OCI-LY3 (cell line): ENCODE data around the gene CREB3L2.
"Not testable (repeated sequence)": the region's sequence is repeated elsewhere in the genome, so short reads cannot be mapped to it uniquely, and the experiment has no call there.

ENCODE experiments used
- H2AFZ ChIP-seq: fragments of 200-600, 300-600 bp; shearing (Covaris generic); 2 replicates; pipeline ENCODE4 v1.6.0; 2014; ENCODE audit warnings: antibody characterized with exemption, low read depth, low read length
- H3K27ac ChIP-seq: fragments of 200-600, 300-600 bp; sonication (generic); 2 replicates; pipeline ENCODE4 v1.5.1; 2014; ENCODE audit warnings: mild to moderate bottlenecking, low read length, moderate library complexity, mixed read lengths
- H3K27me3 ChIP-seq: fragments of 200-600, 300-600 bp; sonication (generic); 2 replicates; pipeline ENCODE4 v1.6.1; 2014; ENCODE audit warnings: low read depth, low read length, mixed read lengths
- H3K36me3 ChIP-seq: fragments of 200-600, 300-600 bp; sonication (generic); replicated peaks from 2 replicates; pipeline ENCODE3; 2014; ENCODE audit warnings: low read depth, low read length, mixed read lengths
- H3K4me1 ChIP-seq: fragments of 300-600, 200-600 bp; sonication (generic); 2 replicates; pipeline ENCODE4 v1.6.1; 2014; ENCODE audit warnings: low read length, mixed read lengths
- H3K4me2 ChIP-seq: fragments of 200-600, 300-600 bp; sonication (generic); 2 replicates; pipeline ENCODE4 v1.6.1; 2014; ENCODE audit warnings: low read length, mixed read lengths
- H3K4me3 ChIP-seq: fragments of 300-600, 200-600 bp; sonication (generic); 2 replicates; pipeline ENCODE4 v1.5.1; 2014; ENCODE audit warnings: antibody characterized with exemption, mild to moderate bottlenecking, low read length, moderate library complexity
- H3K79me2 ChIP-seq: fragments of 300-600, 200-600 bp; shearing (Covaris generic); 2 replicates; pipeline ENCODE4 v1.6.1; 2014; ENCODE audit warnings: mild to moderate bottlenecking, low read length, mixed read lengths
- H3K9ac ChIP-seq: fragments of 300-600, 200-600 bp; shearing (Covaris generic); 2 replicates; pipeline ENCODE4 v1.6.0; 2014; ENCODE audit warnings: mild to moderate bottlenecking, low read length, moderate library complexity
- H3K9me3 ChIP-seq: fragments of 200-600, 300-600 bp; shearing (Covaris generic); 2 replicates; pipeline ENCODE4 v1.6.1; 2014; ENCODE audit warnings: low read length, mixed read lengths; ENCODE audit not compliant: insufficient read depth
- H4K20me1 ChIP-seq: fragments of 200-600, 300-600 bp; sonication (generic); 2 replicates; pipeline ENCODE4 v1.6.1; 2016; ENCODE audit warnings: low read length, mixed read lengths; ENCODE audit not compliant: insufficient read depth
- EZH2phosphoT487 ChIP-seq: fragments of 200-600 bp; shearing (Covaris generic); IDR thresholded peaks from 2 replicates; pipeline ENCODE4 v1.6.1; 2018; ENCODE audit warnings: antibody characterized with exemption, mixed run types, low read depth
- TF ChIP-seq, protein P1 (sequence below): fragments of 200-600, 300-600 bp; sonication (generic); IDR thresholded peaks from 2 replicates; pipeline ENCODE4 v1.5.1; 2014; ENCODE audit warnings: antibody characterized with exemption, low read length, low read depth

Gene CREB3L2

DNA sequence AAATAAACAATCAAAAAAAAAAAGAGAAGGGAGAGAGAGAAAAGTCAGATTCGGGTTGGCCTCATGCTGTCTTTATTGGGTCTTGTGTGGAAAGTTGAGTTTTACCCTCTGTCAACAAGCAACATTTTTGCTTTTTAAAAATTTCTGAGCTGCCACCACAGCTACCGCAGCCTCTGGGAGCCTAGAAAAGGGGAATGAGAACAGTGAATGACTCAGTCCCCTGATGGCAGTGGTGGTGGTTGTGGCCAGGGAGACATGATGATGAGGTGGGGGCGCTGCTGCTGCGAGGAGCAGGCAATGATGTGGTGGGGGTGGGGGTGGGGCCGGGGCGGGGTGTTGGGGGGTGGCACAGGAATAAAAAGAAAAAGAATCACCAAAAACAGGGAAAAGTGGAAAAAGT, 20.0 kb upstream of the CREB3L2 start:
- TF ChIP-seq, protein P1, sequence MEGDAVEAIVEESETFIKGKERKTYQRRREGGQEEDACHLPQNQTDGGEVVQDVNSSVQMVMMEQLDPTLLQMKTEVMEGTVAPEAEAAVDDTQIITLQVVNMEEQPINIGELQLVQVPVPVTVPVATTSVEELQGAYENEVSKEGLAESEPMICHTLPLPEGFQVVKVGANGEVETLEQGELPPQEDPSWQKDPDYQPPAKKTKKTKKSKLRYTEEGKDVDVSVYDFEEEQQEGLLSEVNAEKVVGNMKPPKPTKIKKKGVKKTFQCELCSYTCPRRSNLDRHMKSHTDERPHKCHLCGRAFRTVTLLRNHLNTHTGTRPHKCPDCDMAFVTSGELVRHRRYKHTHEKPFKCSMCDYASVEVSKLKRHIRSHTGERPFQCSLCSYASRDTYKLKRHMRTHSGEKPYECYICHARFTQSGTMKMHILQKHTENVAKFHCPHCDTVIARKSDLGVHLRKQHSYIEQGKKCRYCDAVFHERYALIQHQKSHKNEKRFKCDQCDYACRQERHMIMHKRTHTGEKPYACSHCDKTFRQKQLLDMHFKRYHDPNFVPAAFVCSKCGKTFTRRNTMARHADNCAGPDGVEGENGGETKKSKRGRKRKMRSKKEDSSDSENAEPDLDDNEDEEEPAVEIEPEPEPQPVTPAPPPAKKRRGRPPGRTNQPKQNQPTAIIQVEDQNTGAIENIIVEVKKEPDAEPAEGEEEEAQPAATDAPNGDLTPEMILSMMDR = no peak
- no peak for TF ChIP-seq EZH2phosphoT487
- no peak overlapping the region for H3K9ac ChIP-seq
- no peak overlapping the region for H3K27ac ChIP-seq
- H3K4me2 ChIP-seq = no peak overlapping the region
- H2AFZ ChIP-seq = no peak overlapping the region
- no peaks in the 10 kb centered on the region for H3K79me2 ChIP-seq
- no peaks in the 10 kb centered on the region for H4K20me1 ChIP-seq
- no peak overlapping the region for H3K4me3 ChIP-seq
- peaks cover 12% of the 10 kb centered on the region for H3K4me1 ChIP-seq
- no peaks in the 10 kb centered on the region; the same call in 1 of the 2 replicates for H3K9me3 ChIP-seq
- peaks cover 10% of the 10 kb centered on the region for H3K36me3 ChIP-seq
- H3K27me3 ChIP-seq = no peaks in the 10 kb centered on the region

DNA sequence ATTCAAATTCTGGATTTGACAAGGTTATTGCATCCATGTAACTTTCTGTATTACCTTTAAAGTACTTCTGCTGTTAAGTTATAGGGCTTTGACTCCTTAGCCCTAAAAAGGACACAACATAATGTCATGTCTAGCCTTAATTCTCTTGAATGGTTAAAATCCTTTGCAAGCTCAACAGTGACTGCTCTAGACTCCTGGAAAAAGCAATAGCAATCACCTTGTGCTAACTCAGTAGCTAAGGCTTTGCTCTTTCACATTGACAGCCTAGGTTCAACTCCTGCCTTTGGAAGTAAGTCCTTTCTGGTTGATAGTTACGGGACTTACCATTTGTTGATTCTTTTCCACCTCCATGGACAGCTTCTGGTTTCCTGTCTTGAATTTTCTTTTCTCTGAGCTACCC, 16.1 kb upstream of the CREB3L2 start:
- H3K27ac ChIP-seq = no peak overlapping the region
- H3K9me3 ChIP-seq = no peaks in the 10 kb centered on the region
- H3K79me2 ChIP-seq = no peaks in the 10 kb centered on the region
- H3K4me1 ChIP-seq = no peaks in the 10 kb centered on the region
- no peaks in the 10 kb centered on the region for H3K36me3 ChIP-seq
- no peak overlapping the region for H2AFZ ChIP-seq
- no peaks in the 10 kb centered on the region for H4K20me1 ChIP-seq
- no peak overlapping the region for H3K4me2 ChIP-seq
- no peak overlapping the region for H3K4me3 ChIP-seq
- no peaks in the 10 kb centered on the region for H3K27me3 ChIP-seq
- no peak for TF ChIP-seq EZH2phosphoT487
- TF ChIP-seq, protein P1 = no peak
- no peak overlapping the region for H3K9ac ChIP-seq

DNA sequence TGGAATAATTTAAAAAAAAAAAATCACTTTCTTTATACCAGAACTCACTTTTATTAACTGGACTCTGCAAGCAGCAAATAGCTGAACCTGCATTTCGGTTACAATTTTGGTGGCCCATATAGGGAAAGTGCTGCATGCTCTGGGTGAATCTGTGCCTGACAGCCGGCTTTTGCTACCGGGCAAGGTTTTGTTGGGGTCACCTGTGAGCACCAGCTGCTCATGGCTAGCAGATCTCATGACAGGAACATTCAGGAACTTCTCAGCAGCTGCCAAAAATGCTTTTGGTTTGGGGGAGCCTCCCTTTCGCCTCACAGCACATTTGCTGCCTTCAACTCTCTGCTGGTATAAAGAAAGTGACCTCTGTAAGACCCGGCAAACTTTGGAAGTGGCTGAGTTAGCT, 13.2 kb upstream of the CREB3L2 start:
- no peak overlapping the region for H3K27ac ChIP-seq
- H3K4me1 ChIP-seq = no peaks in the 10 kb centered on the region
- H3K4me2 ChIP-seq = no peak overlapping the region
- no peaks in the 10 kb centered on the region for H3K27me3 ChIP-seq
- no peak overlapping the region for H3K9ac ChIP-seq
- H4K20me1 ChIP-seq = no peaks in the 10 kb centered on the region
- H3K79me2 ChIP-seq = no peaks in the 10 kb centered on the region
- H3K9me3 ChIP-seq = no peaks in the 10 kb centered on the region
- no peak overlapping the region for H2AFZ ChIP-seq
- no peak overlapping the region for H3K4me3 ChIP-seq
- no peak for TF ChIP-seq EZH2phosphoT487
- TF ChIP-seq, protein P1 = no peak
- H3K36me3 ChIP-seq = no peaks in the 10 kb centered on the region

DNA sequence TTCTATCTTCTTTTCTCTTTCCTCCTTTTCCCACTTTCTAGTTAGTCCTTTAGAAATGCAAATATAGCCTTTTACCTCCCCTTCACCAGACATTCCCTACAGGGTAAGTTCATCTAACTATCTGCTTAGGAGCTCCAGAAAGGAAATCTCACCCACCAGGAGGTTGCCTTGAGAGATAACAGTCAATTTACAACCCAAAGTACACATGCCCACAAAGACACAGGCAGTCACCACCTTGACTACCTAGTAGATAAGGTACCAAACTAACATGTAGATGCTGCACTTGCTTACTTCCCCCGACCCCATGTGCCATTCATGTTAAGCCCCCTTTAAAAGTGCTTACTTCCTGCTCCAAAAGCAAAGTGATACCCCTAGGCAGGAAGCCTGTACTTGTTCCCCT, 12.8 kb upstream of the CREB3L2 start:
- no peaks in the 10 kb centered on the region for H3K36me3 ChIP-seq
- H3K9me3 ChIP-seq = no peaks in the 10 kb centered on the region
- no peaks in the 10 kb centered on the region for H3K27me3 ChIP-seq
- no peak overlapping the region for H3K4me3 ChIP-seq
- no peak overlapping the region for H2AFZ ChIP-seq
- no peaks in the 10 kb centered on the region for H3K4me1 ChIP-seq
- no peaks in the 10 kb centered on the region for H3K79me2 ChIP-seq
- H3K9ac ChIP-seq = no peak overlapping the region
- H3K27ac ChIP-seq = no peak overlapping the region
- no peak for TF ChIP-seq EZH2phosphoT487
- TF ChIP-seq, protein P1 = no peak
- no peak overlapping the region for H3K4me2 ChIP-seq
- no peaks in the 10 kb centered on the region for H4K20me1 ChIP-seq

DNA sequence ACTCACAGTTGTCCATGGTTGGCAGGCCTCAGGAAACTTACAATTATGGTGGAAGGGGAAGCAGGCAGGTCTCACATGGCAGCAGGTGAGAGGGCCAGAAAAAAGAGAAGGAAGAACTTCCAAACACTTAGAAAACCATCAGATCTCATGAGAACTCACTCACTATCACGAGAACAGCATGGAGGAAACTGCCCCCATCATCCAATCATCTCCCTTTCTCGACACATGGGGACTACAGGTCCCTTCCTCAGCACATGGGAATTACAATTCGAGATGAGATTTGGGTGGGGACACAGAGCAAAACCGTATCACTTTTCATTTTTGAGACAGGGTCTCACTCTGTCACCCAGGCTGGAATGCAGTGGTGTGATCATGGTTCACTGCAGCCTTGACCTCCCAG, 12.3 kb upstream of the CREB3L2 start:
- not testable (repeated sequence) for H3K4me2 ChIP-seq, H3K79me2 ChIP-seq, H3K27ac ChIP-seq, H2AFZ ChIP-seq, H3K36me3 ChIP-seq, H3K4me3 ChIP-seq, H3K9me3 ChIP-seq, H3K4me1 ChIP-seq, H3K9ac ChIP-seq, H3K27me3 ChIP-seq, H4K20me1 ChIP-seq
